ENCODE results near the gene NEURL1. TPM values are rescaled to one million over a fixed set of nuclear protein-coding genes. Genes with fewer than 3 reads are reported as not detected.
"Not testable (repeated sequence)": the region's sequence is repeated elsewhere in the genome, so short reads cannot be mapped to it uniquely, and the experiment has no call there.

NEURL1 gene
- total RNA-seq, 3 donors from 2014 or later = 15.9 to 68.7 (median 42.9) TPM

GRCh38 chr10:103632247-103632642 lies 138.7 kb downstream of the NEURL1 start:
- DNase-seq (peak in 1 of 3 donors; percentile 31), ATAC-seq (no peak)
- H3K4me1 ChIP-seq (ENCODE audit: low read depth) = no peaks in the 10 kb centered on the region
- no peaks in the 10 kb centered on the region for H3K9me3 ChIP-seq
- H3K4me3 ChIP-seq = no peak overlapping the region
- H3K36me3 ChIP-seq (ENCODE audit: low read depth) = no peaks in the 10 kb centered on the region
- TF ChIP-seq, protein P1, sequence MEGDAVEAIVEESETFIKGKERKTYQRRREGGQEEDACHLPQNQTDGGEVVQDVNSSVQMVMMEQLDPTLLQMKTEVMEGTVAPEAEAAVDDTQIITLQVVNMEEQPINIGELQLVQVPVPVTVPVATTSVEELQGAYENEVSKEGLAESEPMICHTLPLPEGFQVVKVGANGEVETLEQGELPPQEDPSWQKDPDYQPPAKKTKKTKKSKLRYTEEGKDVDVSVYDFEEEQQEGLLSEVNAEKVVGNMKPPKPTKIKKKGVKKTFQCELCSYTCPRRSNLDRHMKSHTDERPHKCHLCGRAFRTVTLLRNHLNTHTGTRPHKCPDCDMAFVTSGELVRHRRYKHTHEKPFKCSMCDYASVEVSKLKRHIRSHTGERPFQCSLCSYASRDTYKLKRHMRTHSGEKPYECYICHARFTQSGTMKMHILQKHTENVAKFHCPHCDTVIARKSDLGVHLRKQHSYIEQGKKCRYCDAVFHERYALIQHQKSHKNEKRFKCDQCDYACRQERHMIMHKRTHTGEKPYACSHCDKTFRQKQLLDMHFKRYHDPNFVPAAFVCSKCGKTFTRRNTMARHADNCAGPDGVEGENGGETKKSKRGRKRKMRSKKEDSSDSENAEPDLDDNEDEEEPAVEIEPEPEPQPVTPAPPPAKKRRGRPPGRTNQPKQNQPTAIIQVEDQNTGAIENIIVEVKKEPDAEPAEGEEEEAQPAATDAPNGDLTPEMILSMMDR (IDR thresholded peaks at IDR 0.05) = no peak
- intact Hi-C loops (cut with DNase I, micrococcal nuclease) = no loop called here

GRCh38 chr10:103632871-103633270 lies 139.4 kb downstream of the NEURL1 start:
- DNase-seq; H3K4me1 ChIP-seq (ENCODE audit: low read depth); H3K4me3 ChIP-seq; H3K36me3 ChIP-seq (ENCODE audit: low read depth); ATAC-seq; H3K9me3 ChIP-seq; intact Hi-C loops (cut with DNase I, micrococcal nuclease): not testable (repeated sequence)

- Histone ChIP-seq H3K4me1 (ENCODE audit: low read depth) (peaks cover 2% of the 10 kb centered on the region), H3K36me3 (ENCODE audit: low read depth) (no peaks in the 10 kb centered on the region), H3K4me3 (no peak overlapping the region), H3K9me3 (no peaks in the 10 kb centered on the region)
- ATAC-seq (no peak), DNase-seq (peak in 1 of 3 donors; percentile 22)
- intact Hi-C loops (cut with DNase I, micrococcal nuclease) = no loop called here
- TF ChIP-seq, protein P1 (IDR thresholded peaks at IDR 0.05) = no peak
These were observed 140.3 kb downstream of the NEURL1 start for GRCh38 chr10:103633846-103634245.

DNA sequence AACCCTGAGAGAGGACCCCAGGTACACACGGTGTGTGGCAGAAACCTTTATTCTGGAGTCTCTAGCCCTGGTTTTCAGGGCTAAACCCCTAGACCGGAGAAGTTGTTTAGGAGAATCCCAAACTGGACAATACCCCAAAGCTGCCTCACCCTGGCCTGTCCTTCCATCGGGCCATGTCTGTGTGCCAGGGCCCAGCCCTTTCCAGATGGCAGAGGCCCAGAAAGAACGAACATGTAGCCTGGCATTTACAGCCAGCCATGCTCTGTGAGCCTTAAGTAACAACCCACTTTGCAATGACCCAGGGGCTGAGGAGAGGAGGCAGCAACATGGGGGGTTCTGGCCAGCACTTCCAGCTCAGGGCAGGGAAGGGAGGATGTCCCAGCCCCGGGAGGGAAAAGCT lies 142.1 kb downstream of the NEURL1 start:
- Histone ChIP-seq H3K9me3 (no peaks in the 10 kb centered on the region), H3K4me1 (ENCODE audit: low read depth) (peaks cover 2% of the 10 kb centered on the region), H3K4me3 (no peak overlapping the region), H3K36me3 (ENCODE audit: low read depth) (no peaks in the 10 kb centered on the region)
- intact Hi-C loops (cut with DNase I, micrococcal nuclease) = no loop called here
- no peak for DNase-seq
- TF ChIP-seq, protein P1 (IDR thresholded peaks at IDR 0.05) = no peak
- ATAC-seq = no peak

- TF ChIP-seq, protein P1 (IDR thresholded peaks at IDR 0.05) = no peak
- DNase-seq (no peak), ATAC-seq (no peak)
- intact Hi-C loops (cut with DNase I, micrococcal nuclease) = no loop called here
- H3K9me3 ChIP-seq = no peaks in the 10 kb centered on the region
- peaks cover 2% of the 10 kb centered on the region for H3K4me1 ChIP-seq (ENCODE audit: low read depth)
- H3K4me3 ChIP-seq = no peak overlapping the region
- no peaks in the 10 kb centered on the region for H3K36me3 ChIP-seq (ENCODE audit: low read depth)
These were observed 143.0 kb downstream of the NEURL1 start for GRCh38 chr10:103636492-103636891.

DNA sequence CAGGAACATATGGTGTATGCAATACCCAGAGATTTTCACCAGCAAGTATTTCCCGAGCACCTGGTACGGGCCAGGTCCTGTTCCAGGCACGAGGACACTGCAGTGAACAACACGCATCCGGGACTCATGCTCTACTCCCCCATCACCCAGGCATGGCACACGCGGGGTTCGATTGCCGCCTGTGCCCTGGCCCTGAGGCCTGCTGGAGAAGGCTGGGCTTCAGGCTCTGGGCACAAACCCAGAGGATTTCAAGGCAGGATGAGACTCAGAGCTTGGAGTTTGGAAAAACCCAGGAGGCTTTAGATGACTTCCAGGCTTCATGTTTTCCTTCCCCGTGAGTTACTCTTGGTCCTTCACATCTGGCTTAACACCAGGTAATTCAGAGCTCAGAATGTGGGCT lies 143.5 kb downstream of the NEURL1 start:
- Histone ChIP-seq H3K9me3 (no peaks in the 10 kb centered on the region), H3K4me1 (ENCODE audit: low read depth) (peaks cover 2% of the 10 kb centered on the region), H3K36me3 (ENCODE audit: low read depth) (no peaks in the 10 kb centered on the region), H3K4me3 (no peak overlapping the region)
- DNase-seq (no peak), ATAC-seq (no peak)
- TF ChIP-seq, protein P1 (IDR thresholded peaks at IDR 0.05) = no peak
- intact Hi-C loops (cut with DNase I, micrococcal nuclease) = no loop called here
